GM18861 (cell line): Measurements from ENCODE around the gene LTO1.

Source experiments
- ATAC-seq: cut with Tn5 transposase; IDR thresholded peaks from one replicate; pipeline ENCODE4 v1.9.1; 2021; ENCODE audit not compliant: unreplicated experiment

LTO1 gene

DNA sequence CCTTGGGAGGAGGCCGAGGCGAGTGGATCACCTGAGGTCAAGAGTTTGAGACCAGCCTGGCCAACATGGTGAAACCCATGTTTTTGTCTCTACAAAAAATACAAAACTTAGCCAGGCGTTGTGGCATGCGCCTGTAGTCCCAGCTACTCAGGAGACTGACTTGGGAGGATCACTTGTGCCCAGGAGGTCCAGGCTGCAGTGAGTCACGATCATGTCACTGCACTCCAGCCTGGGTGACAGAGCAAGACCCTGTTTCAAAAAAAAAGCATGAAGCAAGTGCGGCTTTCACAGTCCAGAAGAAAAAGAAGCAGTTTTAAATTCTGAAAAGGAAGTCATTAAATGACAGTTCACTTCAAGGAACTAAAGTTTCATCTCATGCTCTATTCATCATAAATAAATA lies 7.1 kb upstream of the LTO1 start:
- ATAC-seq, result no peak

- no peak for ATAC-seq
Observed at GRCh38 chr11:69680688-69681087, 5.5 kb upstream of the LTO1 start.

DNA sequence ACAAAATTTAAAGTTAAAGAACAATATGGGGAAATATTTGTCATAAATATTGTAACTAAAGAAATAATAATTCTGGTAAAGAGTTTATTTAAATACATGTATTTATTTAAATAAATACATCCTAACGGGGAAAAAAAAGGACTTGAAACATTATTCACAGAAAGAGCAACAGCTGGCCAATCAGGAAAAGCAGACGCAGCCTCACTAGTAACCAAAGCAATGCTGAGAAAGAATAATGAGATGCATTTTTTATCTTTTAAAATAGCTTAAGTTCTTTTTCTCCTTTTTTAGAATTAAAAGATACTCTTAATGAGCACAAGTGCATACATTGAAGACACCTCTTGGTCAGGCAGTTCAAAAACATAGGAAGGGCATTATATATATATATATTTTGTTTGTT lies 2.6 kb upstream of the LTO1 start:
- ATAC-seq, result no peak

DNA sequence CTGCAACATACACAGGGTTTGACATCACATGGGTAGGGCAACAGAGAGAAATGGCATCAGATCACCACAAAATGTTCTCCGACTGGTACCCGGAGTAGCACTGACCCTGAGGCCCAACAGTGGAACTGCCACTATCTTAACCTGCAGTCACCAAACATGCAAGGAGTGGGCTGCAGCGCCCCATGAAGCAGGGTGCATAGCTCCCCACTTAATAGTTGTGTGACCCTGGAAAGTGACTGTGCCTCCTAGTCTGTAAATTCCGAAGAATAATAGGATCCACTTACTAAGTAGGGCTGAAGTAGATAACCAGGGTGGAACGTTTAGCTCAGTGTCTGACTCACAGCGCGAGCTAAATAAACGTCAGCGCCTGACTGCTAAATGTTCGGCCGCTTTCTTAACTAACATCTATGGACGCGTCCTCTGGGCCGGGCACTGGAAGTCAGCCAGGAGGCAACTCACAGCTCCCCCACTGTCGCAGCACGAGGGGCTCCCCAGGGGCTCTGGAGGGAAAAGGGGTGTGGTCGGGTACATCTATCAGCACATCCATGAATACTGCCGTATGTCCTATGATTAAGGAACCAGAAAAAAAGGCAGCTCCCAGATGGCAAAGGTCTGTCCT lies 777 bp downstream of the LTO1 start:
- no peak for ATAC-seq

GRCh38 chr11:69671734-69672465 lies 3.3 kb downstream of the LTO1 start:
- no peak for ATAC-seq

GRCh38 chr11:69670158-69670845 lies 4.9 kb downstream of the LTO1 start:
- ATAC-seq, result no peak

- no peak for ATAC-seq
Observed at GRCh38 chr11:69669486-69669885, 5.7 kb downstream of the LTO1 start.

GRCh38 chr11:69667619-69668604 lies 7.2 kb downstream of the LTO1 start:
- no peak for ATAC-seq

DNA sequence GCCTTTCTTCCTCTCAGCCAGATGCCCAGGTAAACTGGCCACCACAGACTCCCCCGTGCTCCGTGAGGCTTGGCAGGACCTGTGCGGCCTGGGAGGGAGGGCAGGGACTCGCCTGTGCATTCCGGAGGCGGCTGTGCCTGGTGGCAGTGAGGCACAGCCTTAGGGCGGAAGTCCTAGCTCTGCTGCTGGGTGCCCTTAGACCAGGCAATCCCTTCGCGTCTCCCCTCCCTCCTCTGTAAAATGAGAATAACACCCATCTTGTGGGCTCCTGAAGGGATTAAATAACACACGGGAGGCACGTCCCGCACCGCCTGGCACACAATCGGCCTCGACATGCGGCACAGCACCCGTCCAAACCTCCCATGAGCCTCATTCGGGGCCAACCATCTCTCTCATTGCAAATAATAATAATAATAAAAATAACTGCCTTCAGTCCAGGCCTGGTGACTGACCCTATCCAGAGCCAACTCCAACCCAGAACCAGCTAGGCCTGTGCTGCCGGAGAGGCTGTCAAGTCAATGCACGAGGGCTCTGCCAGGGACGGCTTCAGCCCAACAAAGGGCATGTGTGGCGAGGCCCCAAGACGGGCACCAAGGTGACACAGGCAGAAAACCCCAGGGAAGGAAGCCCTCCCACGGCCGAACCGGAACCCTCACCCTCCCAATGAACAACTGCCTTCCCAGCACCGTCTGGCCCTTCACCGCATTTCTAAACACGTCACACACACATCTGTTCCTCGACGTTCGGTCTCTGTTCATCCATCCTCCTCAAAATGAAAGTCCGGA lies 8.2 kb downstream of the LTO1 start:
- no peak for ATAC-seq

DNA sequence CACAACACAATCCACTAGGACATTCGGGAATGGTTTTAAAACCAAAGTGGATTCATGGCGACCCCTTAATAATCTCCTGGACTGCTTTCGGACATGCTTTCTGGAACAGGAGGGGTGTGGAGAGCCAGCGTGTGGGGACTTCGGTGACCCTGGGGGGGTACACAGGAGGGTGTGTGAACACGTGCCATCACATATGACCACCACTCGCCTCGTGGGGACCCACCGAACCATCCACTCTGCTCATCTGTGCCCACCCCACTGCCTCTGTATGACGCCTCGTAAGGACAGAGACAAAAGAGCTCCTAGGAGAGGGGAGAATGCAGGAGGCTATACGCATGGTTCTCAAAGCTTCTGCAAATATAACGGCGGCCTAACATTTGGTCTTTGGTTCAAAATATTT lies 8.9 kb downstream of the LTO1 start:
- ATAC-seq, result no peak

DNA sequence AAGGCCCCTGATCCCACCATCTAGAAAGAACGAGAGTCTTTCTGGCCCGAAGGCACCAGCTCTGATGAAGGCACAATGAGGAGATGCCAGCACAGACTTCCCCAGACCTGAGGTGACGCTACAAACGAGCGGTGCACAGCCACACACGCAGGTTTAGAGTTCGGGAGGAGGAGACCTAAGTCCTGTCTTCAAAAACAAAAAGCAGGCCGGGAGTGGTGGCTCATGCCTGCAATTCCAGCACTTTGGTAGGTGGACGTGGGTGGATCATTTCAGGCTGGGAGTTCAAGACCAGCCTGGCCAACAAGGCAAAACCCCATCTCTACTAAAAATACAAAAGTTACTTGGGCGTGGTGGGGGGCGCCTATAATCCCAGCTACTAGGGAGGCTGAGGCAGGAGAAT lies 9.5 kb downstream of the LTO1 start:
- ATAC-seq, result no peak

DNA sequence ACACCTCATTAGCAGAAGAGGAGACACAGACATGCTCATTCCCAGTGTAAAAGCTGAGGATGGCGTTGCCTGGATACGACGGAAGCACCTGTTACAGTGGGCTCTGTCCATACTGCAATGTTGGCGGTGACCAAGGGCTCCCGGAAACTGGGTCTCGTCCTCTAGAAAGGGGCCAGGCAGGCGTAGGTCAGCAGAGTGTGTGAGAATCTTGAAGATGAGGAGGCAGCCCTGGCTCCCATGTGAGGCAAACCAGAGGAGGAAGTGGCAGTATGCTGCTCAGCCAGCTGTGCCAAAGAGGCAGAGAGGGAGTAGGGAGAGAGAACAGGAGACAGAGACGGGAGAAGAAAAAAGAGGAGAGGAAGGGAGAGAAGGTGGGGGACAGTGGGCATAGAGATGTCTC lies 10.3 kb downstream of the LTO1 start:
- ATAC-seq, result no peak

DNA sequence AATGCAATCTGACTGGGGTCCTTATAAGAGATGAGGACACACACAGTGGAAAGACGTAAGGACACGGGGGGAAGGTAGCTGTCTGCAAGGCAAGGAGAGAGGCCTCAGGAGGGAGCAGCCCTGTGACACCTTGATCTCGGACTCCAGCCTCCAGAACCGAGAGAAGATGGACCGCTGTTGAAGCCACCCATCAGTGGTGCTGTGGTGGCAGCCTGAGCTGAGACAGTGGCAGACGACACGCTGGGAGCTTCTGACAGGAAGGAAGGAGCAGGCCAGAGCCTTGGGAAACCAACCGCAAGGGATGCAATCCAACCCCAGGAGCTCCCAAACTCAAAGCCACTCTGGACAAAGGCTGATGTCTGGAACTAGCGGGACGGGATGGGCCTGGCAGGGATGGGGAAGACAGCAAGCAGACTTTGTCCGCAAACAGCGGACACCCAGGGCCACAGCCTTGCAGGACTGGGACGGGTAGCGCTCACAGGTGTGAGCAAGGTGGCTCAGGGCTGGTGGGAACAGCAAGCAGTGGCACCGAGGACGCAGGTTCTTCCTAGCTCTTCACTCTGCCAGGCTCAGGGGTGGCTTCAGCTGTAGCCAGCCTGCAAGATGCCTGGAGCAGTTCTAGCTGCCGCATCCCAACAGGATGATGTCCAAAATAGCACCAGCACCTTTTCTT lies 10.9 kb downstream of the LTO1 start:
- ATAC-seq, result no peak

GRCh38 chr11:69663326-69663725 lies 11.8 kb downstream of the LTO1 start:
- no peak for ATAC-seq

DNA sequence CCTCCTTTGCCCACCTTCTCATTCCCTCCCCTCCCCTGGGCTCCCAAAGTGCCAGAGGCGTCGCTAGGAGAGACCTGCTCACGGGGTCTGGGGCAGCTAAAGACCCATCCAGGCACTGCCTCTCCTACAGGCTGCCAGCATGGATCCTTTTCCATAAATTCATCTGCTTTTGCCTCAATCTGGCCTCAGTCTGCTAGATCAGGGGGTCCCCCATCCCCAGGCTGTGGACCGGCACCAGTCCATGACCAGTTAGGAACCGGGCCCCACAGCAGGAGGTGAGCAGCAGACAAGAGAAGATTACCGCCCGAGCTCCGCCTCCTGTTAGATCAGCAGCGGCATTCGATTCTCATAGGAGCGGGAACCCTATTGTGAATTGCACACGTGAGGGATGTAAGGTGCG lies 12.3 kb downstream of the LTO1 start:
- ATAC-seq, result no peak

GRCh38 chr11:69662021-69662698 lies 13.0 kb downstream of the LTO1 start:
- ATAC-seq, result no peak

DNA sequence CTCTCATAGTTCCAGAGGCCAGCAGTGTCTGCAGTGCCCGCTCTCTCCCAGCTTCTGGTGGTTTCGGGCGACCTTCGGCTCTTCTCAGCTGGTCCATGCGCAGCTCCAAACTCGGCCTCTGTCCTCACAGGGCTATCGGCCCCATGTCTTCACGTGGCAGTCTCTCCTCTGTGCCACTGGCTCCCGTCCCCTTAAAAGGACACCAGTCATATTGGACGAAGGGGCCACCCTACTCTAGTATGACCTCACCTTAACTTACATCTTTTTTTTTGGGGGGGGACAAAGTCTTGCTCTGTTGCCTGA lies 13.8 kb downstream of the LTO1 start:
- no peak for ATAC-seq

- no peak for ATAC-seq
Observed at GRCh38 chr11:69660001-69660500, 15.1 kb downstream of the LTO1 start.

GRCh38 chr11:69659591-69659990 lies 15.6 kb downstream of the LTO1 start:
- ATAC-seq, result no peak
